Activated CD4-positive, alpha-beta T cell treated with anti-CD3 and anti-CD28 coated beads, Interleukin-2, amount 50 U/mL, for 1 hour (primary cell): Measurements from ENCODE around the gene EEF1A1.
A peak's percentile ranks its signal among the peaks of the same experiment; 100 is the strongest.
"Not testable (repeated sequence)": the region's sequence is repeated elsewhere in the genome, so short reads cannot be mapped to it uniquely, and the experiment has no call there.

Experiments used
- DNase-seq: peaks from one replicate; pipeline ENCODE4 v3.0.0-alpha.2; 2020

EEF1A1 gene

GRCh38 chr6:73534628-73535027, 13.8 kb upstream of the EEF1A1 start:
- DNase-seq = no peak

- no peak for DNase-seq
Observed at GRCh38 chr6:73532293-73532692, 11.5 kb upstream of the EEF1A1 start.

- no peak for DNase-seq
Observed at GRCh38 chr6:73528897-73529296, 8.1 kb upstream of the EEF1A1 start.

- no peak for DNase-seq
Observed at GRCh38 chr6:73525546-73526330, 4.9 kb upstream of the EEF1A1 start.

- DNase-seq = peak; percentile 73
Observed at GRCh38 chr6:73523434-73524123, 2.7 kb upstream of the EEF1A1 start.

GRCh38 chr6:73521351-73521985, 636 bp upstream of the EEF1A1 start:
- no peak for DNase-seq

- peak; percentile 77 for DNase-seq
Observed at GRCh38 chr6:73519926-73520687, 725 bp downstream of the EEF1A1 start.

GRCh38 chr6:73518982-73519881, 1.6 kb downstream of the EEF1A1 start:
- not testable (repeated sequence) for DNase-seq

- DNase-seq = not testable (repeated sequence)
Observed at GRCh38 chr6:73518100-73518981, 2.5 kb downstream of the EEF1A1 start.

GRCh38 chr6:73516514-73517489, 4.0 kb downstream of the EEF1A1 start:
- no peak for DNase-seq

- DNase-seq = no peak
Observed at GRCh38 chr6:73515204-73515655, 5.6 kb downstream of the EEF1A1 start.

- no peak for DNase-seq
Observed at GRCh38 chr6:73514746-73515110, 6.1 kb downstream of the EEF1A1 start.

GRCh38 chr6:73513496-73513854, 7.4 kb downstream of the EEF1A1 start:
- DNase-seq = no peak

GRCh38 chr6:73511796-73512195, 9.0 kb downstream of the EEF1A1 start:
- no peak for DNase-seq

GRCh38 chr6:73509851-73510250, 11.0 kb downstream of the EEF1A1 start:
- DNase-seq = no peak

GRCh38 chr6:73508776-73509175, 12.1 kb downstream of the EEF1A1 start:
- no peak for DNase-seq

GRCh38 chr6:73506246-73506645, 14.6 kb downstream of the EEF1A1 start:
- no peak for DNase-seq

- not testable (repeated sequence) for DNase-seq
Observed at GRCh38 chr6:73505705-73506104, 15.1 kb downstream of the EEF1A1 start.

- DNase-seq = no peak
Observed at GRCh38 chr6:73505142-73505541, 15.7 kb downstream of the EEF1A1 start.

- no peak for DNase-seq
Observed at GRCh38 chr6:73504160-73504559, 16.7 kb downstream of the EEF1A1 start.
